Lung (tissue), 12 donors: ENCODE data around the gene POPDC2. TPM values are rescaled to one million over a fixed set of nuclear protein-coding genes. Genes with fewer than 3 reads are reported as not detected.
"Not testable (repeated sequence)": the region's sequence is repeated elsewhere in the genome, so short reads cannot be mapped to it uniquely, and the experiment has no call there.

Experiments
- ATAC-seq: fragments of 200-7000 bp; cut with Tn5 transposase; one replicate; pipeline ENCODE4 v1.9.1; 2020; ENCODE audit warnings: moderate number of reproducible peaks; ENCODE audit not compliant: insufficient read depth, low FRiP score
- DNase-seq, 3 donors: peaks; one replicate each; pipeline ENCODE4 v3.0.0-alpha.2; 2013 to 2017
- H3K27ac ChIP-seq, 2 donors: one replicate each; pipeline ENCODE4 v1.5.1; 2013; ENCODE audit warnings: mild to moderate bottlenecking in 2 of 2, moderate library complexity in 2 of 2, control low read depth in 1 of 2, inconsistent platforms in 1 of 2, low read depth in 1 of 2, low read length in 1 of 2
- H3K27me3 ChIP-seq, 3 donors: one replicate each; pipeline ENCODE4 v1.5.1; 2013; ENCODE audit warnings: low read length in 2 of 3; ENCODE audit not compliant: control insufficient read depth in 3 of 3, insufficient read depth in 3 of 3
- H3K36me3 ChIP-seq, 4 donors: one replicate each; pipeline ENCODE4 v1.5.1; 2013; ENCODE audit warnings: low read length in 4 of 4, mild to moderate bottlenecking in 1 of 4, moderate library complexity in 1 of 4; ENCODE audit not compliant: control insufficient read depth in 4 of 4, insufficient read depth in 4 of 4
- H3K4me1 ChIP-seq, 5 donors: one replicate each; pipeline ENCODE4 v1.5.1; 2013; ENCODE audit warnings: low read length in 5 of 5, mild to moderate bottlenecking in 2 of 5, moderate library complexity in 1 of 5; ENCODE audit not compliant: control insufficient read depth in 5 of 5, insufficient read depth in 5 of 5
- H3K4me3 ChIP-seq: one replicate; pipeline ENCODE4 v1.5.1; 2013; ENCODE audit warnings: mild to moderate bottlenecking, control low read depth, moderate library complexity
- H3K9ac ChIP-seq, 2 donors: one replicate each; pipeline ENCODE4 v1.5.1; 2013; ENCODE audit warnings: low read length in 2 of 2, control low read depth in 1 of 2; ENCODE audit not compliant: insufficient read depth in 1 of 2
- H3K9me3 ChIP-seq, 4 donors: one replicate each; pipeline ENCODE4 v1.5.1; 2013; ENCODE audit warnings: low read length in 3 of 4, mild to moderate bottlenecking in 1 of 4, moderate library complexity in 1 of 4; ENCODE audit not compliant: control insufficient read depth in 4 of 4, insufficient read depth in 3 of 4
- CTCF ChIP-seq: IDR thresholded peaks from 2 replicates; pipeline ENCODE4 v1.5.1; 2012; ENCODE audit warnings: mild to moderate bottlenecking; ENCODE audit errors: control extremely low read depth, extremely low read depth
- WGBS, 2 donors: extraction: QIAGEN DNeasy Blood & Tissue Kit; methylation state at CpG; one replicate each; pipeline ENCODE4 v1.1.7; 2013; 5-methylcytosine and 5-hydroxymethylcytosine counted together
- polyA plus RNA-seq, 2 donors: library from polyadenylated mRNA; stranded (reverse); fragments of 200-250 nt; gene quantifications; one replicate each; pipeline ENCODE4 v1.2.1, GENCODE V29; 2013
- total RNA-seq, 2 donors: library from RNA; depleted of rRNA in 1 of 2; stranded (reverse); fragments of >200 nt in 1 of 2; gene quantifications; one replicate each; pipeline ENCODE4 v1.2.1, GENCODE V29; 2014 to 2021
- donor health status: control.
- donor health status: control.
- donor health status: Bipolar disorder and iron deficiency.
- donor health status: healthy.
- donor health status: DM: yes; HTN: yes; CAD: no.

The POPDC2 gene
- total and polyA plus RNA-seq, 4 donors = 1.6 to 3.0 (median 2.0) TPM

GRCh38 chr3:119595639-119596334 is 64.6 kb downstream of the POPDC2 start:
- Histone ChIP-seq H3K4me3 (no peak overlapping the region), H3K27ac (peak overlapping the region in 1 of 2 donors; percentile 37), H3K27me3 (no peaks in the 10 kb centered on the region), H3K9ac (no peak overlapping the region), H3K9me3 (no peaks in the 10 kb centered on the region), H3K4me1 (peaks cover 0 to 21% (median 4%) of the 10 kb centered on the region in 5 donors), H3K36me3 (no peaks in the 10 kb centered on the region)
- ATAC-seq (no peak), DNase-seq (no peak)
- TF ChIP-seq CTCF = no peak
- WGBS, 2 donors = 79 to 86% methylated on average over 7 of the region's 7 CpGs

DNA sequence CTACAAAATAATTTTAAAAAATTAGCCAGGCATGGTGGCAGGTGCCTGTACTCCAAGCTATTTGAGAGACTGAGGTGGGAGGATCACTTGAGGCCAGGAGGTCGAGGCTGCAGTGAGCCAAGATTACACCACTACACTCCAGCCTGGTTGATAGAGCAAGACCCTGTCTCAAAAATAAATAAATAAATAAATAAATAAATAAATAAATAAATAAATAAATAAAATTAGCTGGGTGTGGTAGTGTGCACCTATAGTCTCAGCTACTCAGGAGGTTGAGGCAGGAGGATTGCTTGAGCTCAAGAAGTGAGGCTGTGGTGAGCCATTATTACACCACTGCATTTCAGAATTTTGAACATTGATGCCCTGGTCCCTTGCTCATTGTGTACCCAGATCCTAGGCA is 65.5 kb downstream of the POPDC2 start:
- H3K4me3 ChIP-seq, H3K27ac ChIP-seq, DNase-seq, H3K36me3 ChIP-seq, ATAC-seq, H3K9me3 ChIP-seq, H3K27me3 ChIP-seq, H3K9ac ChIP-seq: not testable (repeated sequence)
- H3K4me1 ChIP-seq = peaks cover 0 to 21% (median 4%) of the 10 kb centered on the region in 5 donors
- WGBS, 2 donors = 98 to 100% methylated on average over 1 of the region's 1 CpG

- WGBS, 2 donors = 80 to 86% methylated on average over 5 of the region's 5 CpGs
- TF ChIP-seq CTCF = no peak
Measured at GRCh38 chr3:119594066-119594465, 66.3 kb downstream of the POPDC2 start.

GRCh38 chr3:119592861-119593260 is 67.5 kb downstream of the POPDC2 start:
- WGBS, 2 donors = 68 to 86% methylated on average over 1 of the region's 1 CpG
- H3K4me1 ChIP-seq = peaks cover 0 to 14% (median 2%) of the 10 kb centered on the region in 5 donors
- no peak for TF ChIP-seq CTCF
- no peaks in the 10 kb centered on the region for H3K27me3 ChIP-seq
- H3K27ac ChIP-seq = no peak overlapping the region
- ATAC-seq (no peak), DNase-seq (no peak)
- H3K9ac ChIP-seq = no peak overlapping the region
- peaks cover 0 to 4% (median 0%) of the 10 kb centered on the region in 4 donors for H3K9me3 ChIP-seq
- no peak overlapping the region for H3K4me3 ChIP-seq
- H3K36me3 ChIP-seq = peaks cover 0 to 7% (median under 1%) of the 10 kb centered on the region in 4 donors

More at GRCh38 chr3:119594066-119594465, 66.3 kb downstream of the POPDC2 start:
- Histone ChIP-seq H3K4me1 (peaks cover 0 to 15% (median 4%) of the 10 kb centered on the region in 5 donors), H3K9ac (no peak overlapping the region), H3K27me3 (no peaks in the 10 kb centered on the region), H3K9me3 (peaks cover 0 to 4% (median 0%) of the 10 kb centered on the region in 4 donors), H3K4me3 (no peak overlapping the region), H3K27ac (no peak overlapping the region), H3K36me3 (no peaks in the 10 kb centered on the region)
- DNase-seq (no peak), ATAC-seq (no peak)

Other genes starting within 250 kb of the POPDC2 start
- 10 to 100 TPM; 45.4 to 51.2 TPM for gene TMEM39A, start 197.0 kb downstream of the POPDC2 start, total RNA-seq
- 10 to 100 TPM in 1 of 2 donors, 1 to 10 TPM in 1; 9.3 to 30.3 TPM for gene TMEM39A, start 197.0 kb downstream of the POPDC2 start, polyA plus RNA-seq
- 10 to 100 TPM; 15.8 to 17.9 TPM for gene POGLUT1, start 191.6 kb downstream of the POPDC2 start, total RNA-seq
- 1 to 10 TPM; 7.9 to 9.4 TPM for gene POGLUT1, start 191.6 kb downstream of the POPDC2 start, polyA plus RNA-seq
- 10 to 100 TPM; 80.0 to 98.9 TPM for gene TIMMDC1, start 162.0 kb downstream of the POPDC2 start, total RNA-seq
- gene TIMMDC1, start 162.0 kb downstream of the POPDC2 start, polyA plus RNA-seq = 10 to 100 TPM; 60.5 to 95.4 TPM
- gene CD80, start 101.0 kb downstream of the POPDC2 start, total RNA-seq = 1 to 10 TPM; 4.8 to 8.6 TPM
- gene CD80, start 101.0 kb downstream of the POPDC2 start, polyA plus RNA-seq = 1 to 10 TPM in 1 of 2 donors, under 1 TPM in 1; 0.89 to 3.6 TPM
- 10 to 100 TPM; 10.3 to 26.3 TPM for gene ADPRH, start 81.1 kb downstream of the POPDC2 start, total RNA-seq
- 10 to 100 TPM in 1 of 2 donors, 1 to 10 TPM in 1; 5.4 to 18.1 TPM for gene ADPRH, start 81.1 kb downstream of the POPDC2 start, polyA plus RNA-seq
- 1 to 10 TPM; 1.8 to 7.3 TPM for gene PLA1A, start 62.7 kb downstream of the POPDC2 start, total RNA-seq
- gene PLA1A, start 62.7 kb downstream of the POPDC2 start, polyA plus RNA-seq = 10 to 100 TPM in 1 of 2 donors, 1 to 10 TPM in 1; 5.9 to 10.3 TPM
- gene COX17, start 16.8 kb upstream of the POPDC2 start, total RNA-seq = 10 to 100 TPM; 43.8 to 57.6 TPM
- 100 to 1,000 TPM in 1 of 2 donors, 10 to 100 TPM in 1; 99.1 to 261 TPM for gene COX17, start 16.8 kb upstream of the POPDC2 start, polyA plus RNA-seq
- 10 to 100 TPM; 18.7 to 19.0 TPM for gene CFAP91, start 42.4 kb upstream of the POPDC2 start, total RNA-seq
- 1 to 10 TPM; 3.4 to 3.6 TPM for gene CFAP91, start 42.4 kb upstream of the POPDC2 start, polyA plus RNA-seq
- gene NR1I2, start 121.5 kb upstream of the POPDC2 start, total RNA-seq = under 1 TPM; 0.23 to 0.55 TPM
- gene NR1I2, start 121.5 kb upstream of the POPDC2 start, polyA plus RNA-seq = under 1 TPM; 0.08 to 0.21 TPM